Natural killer cell (primary cell): Measurements from ENCODE around the gene KMT2A. TPM values are rescaled to one million over a fixed set of nuclear protein-coding genes. Genes with fewer than 3 reads are reported as not detected.

Source experiments
- ATAC-seq, 3 donors: fragments of 150-1000 bp in 2 of 3; fragments of 200-7000 bp in 1 of 3; cut with Tn5 transposase; 1 replicate in 1 of 3; 2 replicates in 2 of 3; pipeline ENCODE4 v1.10.0; 2021; ENCODE audit warnings: mild to moderate bottlenecking in 2 of 3, moderate library complexity in 2 of 3
- DNase-seq, 2 donors: peaks; one replicate each; pipeline versions ENCODE4 v3.0.0 to v3.0.0-alpha.2; 2013 to 2021; ENCODE audit warnings: mixed read lengths in 1 of 2
- H3K27ac ChIP-seq: one replicate; pipeline ENCODE4 v1.5.1; 2013; ENCODE audit warnings: mild to moderate bottlenecking, low read length
- H3K27me3 ChIP-seq: one replicate; pipeline ENCODE4 v1.6.1; 2013; ENCODE audit warnings: low read length; ENCODE audit not compliant: control insufficient read depth, insufficient read depth
- H3K36me3 ChIP-seq: one replicate; pipeline ENCODE4 v1.6.1; 2013; ENCODE audit warnings: low read length; ENCODE audit not compliant: control insufficient read depth, insufficient read depth
- H3K4me1 ChIP-seq: one replicate; pipeline ENCODE4 v1.6.1; 2013; ENCODE audit warnings: low read length; ENCODE audit not compliant: control insufficient read depth, insufficient read depth
- H3K4me3 ChIP-seq: one replicate; pipeline ENCODE4 v1.5.1; 2013; ENCODE audit warnings: low read length
- H3K9me3 ChIP-seq: one replicate; pipeline ENCODE4 v1.6.1; 2013; ENCODE audit warnings: low read length; ENCODE audit not compliant: control insufficient read depth, insufficient read depth
- H3K27ac Mint-ChIP-seq, 2 donors: one replicate each; pipeline ENCODE4 v1.8.0; 2022; ENCODE audit warnings: mild to moderate bottlenecking in 2 of 2, mixed read lengths in 2 of 2, moderate library complexity in 1 of 2
- H3K27me3 Mint-ChIP-seq, 2 donors: one replicate each; pipeline ENCODE4 v1.8.0; 2022; ENCODE audit warnings: low read depth in 2 of 2, mixed read lengths in 2 of 2
- H3K36me3 Mint-ChIP-seq: one replicate; pipeline ENCODE4 v1.8.0; 2022; ENCODE audit warnings: mixed read lengths
- H3K4me1 Mint-ChIP-seq, 2 donors: one replicate each; pipeline ENCODE4 v1.8.0; 2022; ENCODE audit warnings: mixed read lengths in 2 of 2
- H3K4me3 Mint-ChIP-seq: one replicate; pipeline ENCODE4 v1.8.0; 2022; ENCODE audit warnings: mild to moderate bottlenecking, moderate library complexity, mixed read lengths
- H3K9me3 Mint-ChIP-seq, 2 donors: one replicate each; pipeline ENCODE4 v1.8.0; 2022; ENCODE audit warnings: mixed read lengths in 2 of 2
- CTCF ChIP-seq: fragments of 200-600 bp; IDR thresholded peaks from one replicate; pipeline ENCODE4 v1.8.0; 2022; ENCODE audit warnings: antibody characterized with exemption
- WGBS: methylation state at CpG from one replicate; pipeline ENCODE4 v1.1.7; 2013; ENCODE audit warnings: missing lambda C conversion rate; ENCODE audit not compliant: insufficient coverage; 5-methylcytosine and 5-hydroxymethylcytosine counted together
- intact Hi-C: fragments of 100-400 bp; cut with micrococcal nuclease; formaldehyde crosslinking; loops from one replicate; pipeline ENCODE4 v1.14.2; 2022
- total RNA-seq, 4 donors: library from RNA; stranded (reverse); fragments of 120-200 nt in 1 of 4; gene quantifications; one replicate each; pipeline versions ENCODE4 v1.2.3 to v1.2.4, GENCODE V29; 2013 to 2022

KMT2A gene
- total RNA-seq, 3 donors from 2014 or later (not counting 1 experiment from before 2014, with no cell fraction given) = 146 to 176 (median 157) TPM

GRCh38 chr11:118434123-118434552 lies 2.2 kb upstream of the KMT2A start:
- Mint-ChIP-seq H3K4me1 (peaks cover 38 to 44% of the 10 kb centered on the region in 2 donors), H3K27ac (peak overlapping the region; percentile 94 to 98), H3K27me3 (no peaks in the 10 kb centered on the region), H3K36me3 (no peaks in the 10 kb centered on the region), H3K9me3 (no peaks in the 10 kb centered on the region), H3K4me3 (peak overlapping the region; percentile 89)
- no peak overlapping the region for H3K27ac ChIP-seq
- no peaks in the 10 kb centered on the region for H3K36me3 ChIP-seq
- 0% methylated on average over 7 of the region's 9 CpGs for WGBS
- H3K4me1 ChIP-seq = peaks cover 30% of the 10 kb centered on the region
- no peaks in the 10 kb centered on the region for H3K27me3 ChIP-seq
- H3K9me3 ChIP-seq = no peaks in the 10 kb centered on the region
- ATAC-seq (no peak), DNase-seq (peak in 1 of 2 donors; percentile 79)
- H3K4me3 ChIP-seq = peak overlapping the region; percentile 87
- TF ChIP-seq CTCF = no peak
- intact Hi-C loops = no loop called here

- Histone ChIP-seq H3K36me3 (no peaks in the 10 kb centered on the region), H3K27ac (no peak overlapping the region), H3K9me3 (no peaks in the 10 kb centered on the region), H3K27me3 (no peaks in the 10 kb centered on the region), H3K4me1 (peaks cover 30% of the 10 kb centered on the region), H3K4me3 (peak overlapping the region; percentile 87)
- peak; percentile 23 to 59 for DNase-seq
- no peak for TF ChIP-seq CTCF
- Mint-ChIP-seq H3K27ac (peak overlapping the region; percentile 94 to 98), H3K27me3 (no peaks in the 10 kb centered on the region), H3K36me3 (no peaks in the 10 kb centered on the region), H3K9me3 (no peaks in the 10 kb centered on the region), H3K4me3 (peak overlapping the region; percentile 89), H3K4me1 (peaks cover 44 to 50% of the 10 kb centered on the region in 2 donors)
- ATAC-seq = no peak
- WGBS = under 1% methylated on average over 39 of the region's 39 CpGs
- intact Hi-C loops = no loop called here
Observed at GRCh38 chr11:118434553-118435289, 1.6 kb upstream of the KMT2A start.

GRCh38 chr11:118435290-118435892 lies 901 bp upstream of the KMT2A start:
- H3K9me3 ChIP-seq = no peaks in the 10 kb centered on the region
- H3K36me3 ChIP-seq = peaks cover 4% of the 10 kb centered on the region
- peak in 1 of 3 donors; percentile 7 for ATAC-seq
- Mint-ChIP-seq H3K27ac (peak overlapping the region; percentile 94 to 98), H3K27me3 (no peaks in the 10 kb centered on the region), H3K4me3 (peak overlapping the region; percentile 89), H3K36me3 (no peaks in the 10 kb centered on the region), H3K9me3 (no peaks in the 10 kb centered on the region), H3K4me1 (peaks cover 50 to 57% of the 10 kb centered on the region in 2 donors)
- peak overlapping the region; percentile 87 for H3K4me3 ChIP-seq
- peaks cover 30% of the 10 kb centered on the region for H3K4me1 ChIP-seq
- DNase-seq = peak; percentile 45 to 74
- under 1% methylated on average over 34 of the region's 34 CpGs for WGBS
- intact Hi-C loops = no loop called here
- H3K27ac ChIP-seq = peak overlapping the region; percentile 70
- H3K27me3 ChIP-seq = no peaks in the 10 kb centered on the region
- TF ChIP-seq CTCF = no peak
